Stomach (tissue), 9 donors: Measurements from ENCODE around the gene GGA1. TPM values are rescaled to one million over a fixed set of nuclear protein-coding genes. Genes with fewer than 3 reads are reported as not detected.

ENCODE experiments used
- DNase-seq, 2 donors: peaks; one replicate each; pipeline versions ENCODE4 v3.0.0 to v3.0.0-alpha.2; 2013 to 2019
- H3K27ac ChIP-seq, 5 donors: fragments of 200-600 bp in 4 of 5; sonication (generic) in 4 of 5; one replicate each; pipeline ENCODE4 v1.5.1; 2013 to 2019; ENCODE audit warnings: mild to moderate bottlenecking in 1 of 5, moderate library complexity in 1 of 5
- H3K27me3 ChIP-seq, 3 donors: fragments of 200-600 bp; sonication (generic); one replicate each; pipeline ENCODE4 v1.5.1; 2017 to 2019; ENCODE audit warnings: mixed run types in 1 of 3
- H3K36me3 ChIP-seq, 4 donors: fragments of 200-600 bp; sonication (generic); 1 replicate in 3 of 4; 2 replicates in 1 of 4; pipeline ENCODE4 v1.5.1; 2016 to 2019
- H3K4me1 ChIP-seq, 4 donors: fragments of 200-600 bp; sonication (generic); one replicate each; pipeline ENCODE4 v1.5.1; 2016 to 2019
- H3K4me3 ChIP-seq, 4 donors: fragments of 200-600 bp; sonication (generic) in 3 of 4; one replicate each; pipeline ENCODE4 v1.5.1; 2016 to 2019; ENCODE audit warnings: mild to moderate bottlenecking in 1 of 4
- H3K9me3 ChIP-seq, 4 donors: fragments of 200-600 bp; sonication (generic); one replicate each; pipeline ENCODE4 v1.5.1; 2016 to 2019
- CTCF ChIP-seq, 7 experiments: fragments of 450-650 bp in 4 of 7; fragments of 200-600 bp in 3 of 7; sonication (generic) in 3 of 7; IDR thresholded peaks; one replicate each; pipeline ENCODE4 v1.5.1; 2016 to 2019; ENCODE audit warnings: antibody characterized with exemption in 7 of 7, control low read depth in 2 of 7, mild to moderate bottlenecking in 1 of 7
- EP300 ChIP-seq: sonication (generic); formaldehyde crosslinking; IDR thresholded peaks from one replicate; pipeline ENCODE4 v1.6.1; 2017; ENCODE audit warnings: antibody characterized with exemption
- POLR2A ChIP-seq, 4 donors: fragments of 450-650 bp; IDR thresholded peaks; one replicate each; pipeline ENCODE4 v1.6.1; 2016; ENCODE audit warnings: antibody characterized with exemption in 4 of 4, control low read depth in 2 of 4, mild to moderate bottlenecking in 1 of 4, moderate library complexity in 1 of 4
- POLR2AphosphoS5 ChIP-seq, 3 donors: sonication (generic); formaldehyde crosslinking; IDR thresholded peaks; one replicate each; pipeline ENCODE4 v1.6.1; 2016; ENCODE audit warnings: antibody characterized with exemption in 3 of 3
- WGBS, 5 donors: extraction: QIAGEN DNeasy Blood & Tissue Kit in 3 of 5; methylation state at CpG; one replicate each; pipeline versions ENCODE4 v1.1.5 to v1.1.7; 2013 to 2018; 5-methylcytosine and 5-hydroxymethylcytosine counted together
- intact Hi-C: fragments of 100-400 bp; cut with DNase I; formaldehyde crosslinking; loops from one replicate; pipeline ENCODE4 v1.15.1; 2023; ENCODE audit warnings: low total_unique reads
- polyA plus RNA-seq, 3 donors: library from polyadenylated mRNA; stranded (reverse); fragments of 200-250 nt; gene quantifications; one replicate each; pipeline ENCODE4 v1.2.3, GENCODE V29; 2013
- total RNA-seq, 5 donors: library from RNA; depleted of rRNA; stranded (reverse); fragments of >200 nt; gene quantifications; one replicate each; pipeline versions ENCODE4 v1.1.0 to v1.2.3, GENCODE V29; 2014 to 2016
- donor health status: healthy with polysubstance abuse.
- donor health status: Bipolar disorder and iron deficiency.
- donor health status: healthy.

GGA1 gene
- total and polyA plus RNA-seq, 8 donors, result 30.3 to 87.9 (median 45.9) TPM

DNA sequence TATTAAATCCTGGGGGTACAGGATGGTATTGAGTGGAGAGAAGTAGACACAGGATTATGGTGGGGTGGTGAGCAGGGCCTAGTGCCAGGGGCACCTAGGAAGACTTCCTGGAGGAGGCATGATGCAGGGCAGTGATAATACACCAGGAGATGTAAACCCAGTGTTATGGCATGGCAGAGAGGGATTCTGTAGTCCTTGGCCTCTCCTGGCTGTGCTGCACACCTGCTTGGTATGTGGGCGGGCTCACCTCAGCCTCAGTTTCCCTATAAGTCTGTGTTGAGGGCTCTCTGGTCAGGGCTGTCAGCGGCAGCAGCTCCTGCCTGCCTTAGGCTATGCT, 52.0 kb downstream of the GGA1 start:
- Histone ChIP-seq H3K27me3 (no peaks in the 10 kb centered on the region), H3K36me3 (peaks cover 3 to 7% (median 5%) of the 10 kb centered on the region in 4 donors), H3K9me3 (no peaks in the 10 kb centered on the region), H3K4me3 (peak overlapping the region in 1 of 4 donors; percentile 13), H3K27ac (peak overlapping the region; percentile 53 to 88 (median 76)), H3K4me1 (peaks cover 32 to 63% (median 40%) of the 10 kb centered on the region in 4 donors)
- TF ChIP-seq POLR2AphosphoS5 (IDR thresholded peaks at IDR 0.05), result no peak
- TF ChIP-seq CTCF (IDR thresholded peaks at IDR 0.05), result no peak
- TF ChIP-seq POLR2A (IDR thresholded peaks at IDR 0.05), result no peak
- TF ChIP-seq EP300, result no peak
- WGBS, 5 donors, result 55 to 79% (median 71%) methylated on average over 2 of the region's 2 CpGs
- intact Hi-C loops, result no loop called here
- DNase-seq, result no peak

- DNase-seq, result peak in 1 of 2 donors; percentile 87
- no peaks in the 10 kb centered on the region for H3K9me3 ChIP-seq
- no peaks in the 10 kb centered on the region for H3K27me3 ChIP-seq
- peaks cover 8 to 14% (median 12%) of the 10 kb centered on the region in 4 donors for H3K36me3 ChIP-seq
- WGBS, 5 donors, result 30 to 50% (median 38%) methylated on average over 12 of the region's 12 CpGs
- H3K27ac ChIP-seq, result peak overlapping the region; percentile 53 to 88 (median 76)
- peak in 1 of 3 donors; percentile 66 for TF ChIP-seq POLR2AphosphoS5 (IDR thresholded peaks at IDR 0.05)
- no peak for TF ChIP-seq POLR2A (IDR thresholded peaks at IDR 0.05)
- no peak for TF ChIP-seq EP300
- TF ChIP-seq CTCF (IDR thresholded peaks at IDR 0.05), result peak in 2 of 7 experiments; percentile 21 to 27
- H3K4me3 ChIP-seq, result peak overlapping the region in 1 of 4 donors; percentile 13
- peaks cover 32 to 63% (median 40%) of the 10 kb centered on the region in 4 donors for H3K4me1 ChIP-seq
- intact Hi-C loops, result no loop called here
Measured at GRCh38 chr22:37661160-37661924, 52.7 kb downstream of the GGA1 start.

GRCh38 chr22:37662039-37662438, 53.4 kb downstream of the GGA1 start:
- peaks cover 32 to 63% (median 40%) of the 10 kb centered on the region in 4 donors for H3K4me1 ChIP-seq
- no peak for DNase-seq
- no peaks in the 10 kb centered on the region for H3K9me3 ChIP-seq
- peaks cover 8 to 19% (median 17%) of the 10 kb centered on the region in 4 donors for H3K36me3 ChIP-seq
- no peaks in the 10 kb centered on the region for H3K27me3 ChIP-seq
- 76 to 88% (median 85%) methylated on average over 5 of the region's 5 CpGs for WGBS, 5 donors
- no peak overlapping the region for H3K4me3 ChIP-seq
- H3K27ac ChIP-seq, result peak overlapping the region; percentile 14 to 88 (median 76)
- TF ChIP-seq CTCF (IDR thresholded peaks at IDR 0.05) (no peak), POLR2A (IDR thresholded peaks at IDR 0.05) (no peak), EP300 (no peak), POLR2AphosphoS5 (IDR thresholded peaks at IDR 0.05) (no peak)
- intact Hi-C loops, result no loop called here

DNA sequence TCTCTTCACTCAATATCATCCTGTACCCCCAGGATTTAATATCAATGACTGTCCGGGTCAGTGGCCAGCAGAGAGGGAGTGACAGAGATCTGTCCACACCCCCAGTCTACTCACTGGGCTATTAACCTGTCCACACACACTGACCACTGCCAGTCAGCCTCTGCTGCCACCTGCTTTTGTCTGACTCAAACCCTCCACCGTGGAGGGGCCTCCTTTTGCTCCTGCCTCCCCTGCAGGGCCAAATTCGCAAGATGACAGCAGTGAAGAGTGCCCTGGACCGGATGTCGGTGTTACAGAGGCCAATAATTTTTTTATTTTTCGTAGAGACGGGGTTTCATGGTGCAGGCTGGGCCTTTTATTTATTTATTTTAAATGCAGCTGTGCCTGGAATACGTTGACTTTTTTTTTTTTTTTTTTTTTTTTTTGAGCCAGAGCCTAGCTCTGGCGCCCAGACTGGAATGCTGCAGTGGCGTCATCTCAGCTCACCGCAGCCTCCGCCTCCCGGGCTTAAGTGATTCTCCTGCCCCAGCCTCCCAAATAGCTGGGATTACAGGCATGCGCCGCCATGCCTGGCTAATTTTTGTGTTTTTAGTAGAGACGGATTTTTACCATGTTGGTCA, 55.0 kb downstream of the GGA1 start:
- H3K4me1 ChIP-seq, result peaks cover 24 to 67% (median 33%) of the 10 kb centered on the region in 4 donors
- DNase-seq, result no peak

More for the DNA sequence above, 55.0 kb downstream of the GGA1 start:
- Histone ChIP-seq H3K27me3 (no peaks in the 10 kb centered on the region), H3K27ac (peak overlapping the region in 4 of 5 donors; percentile 66 to 88 (median 82)), H3K9me3 (no peaks in the 10 kb centered on the region), H3K4me3 (no peak overlapping the region), H3K36me3 (peaks cover 8 to 19% (median 17%) of the 10 kb centered on the region in 4 donors)
- intact Hi-C loops, result no loop called here
- no peak for TF ChIP-seq POLR2A (IDR thresholded peaks at IDR 0.05)
- no peak for TF ChIP-seq EP300
- no peak for TF ChIP-seq POLR2AphosphoS5 (IDR thresholded peaks at IDR 0.05)
- TF ChIP-seq CTCF (IDR thresholded peaks at IDR 0.05), result no peak
- 65 to 77% (median 71%) methylated on average over 15 to 16 of the region's 16 CpGs for WGBS, 5 donors
